PC-9 (cell line): ENCODE measurements around the gene PCMT1. TPM values are rescaled to one million over a fixed set of nuclear protein-coding genes. Genes with fewer than 3 reads are reported as not detected.

ENCODE experiments used
- BruUV-seq: library from RNA; stranded (reverse); fragments of 400-500 nt; replicated peaks from 2 replicates; lab custom pipeline; 2021; lab: Mats Ljungman, UMichigan
- CTCF ChIA-PET: fragments of 300-600 bp; sonication (Branson Sonifier 250); formaldehyde crosslinking; loops from one replicate; lab custom pipeline; 2022; ENCODE audit warnings: antibody characterized with exemption; lab: Charles Lee
- POLR2A ChIA-PET: fragments of 300-600 bp; sonication (Branson Sonifier 250); formaldehyde crosslinking; loops from one replicate; lab custom pipeline; 2022; ENCODE audit warnings: antibody characterized with exemption; ENCODE audit not compliant: unreplicated experiment; lab: Charles Lee
- DNase-seq, 2 experiments: peaks; one replicate each; pipeline versions ENCODE4 v3.0.0 to v3.0.0-alpha.2; 2015 to 2022; ENCODE audit warnings: mixed read lengths in 1 of 2
- H2AFZ ChIP-seq: fragments of 200-600 bp; sonication (generic); 2 replicates; pipeline ENCODE4 v1.8.1; 2017; ENCODE audit warnings: antibody characterized with exemption
- H3F3A ChIP-seq: fragments of 200-600 bp; sonication (generic); 2 replicates; pipeline ENCODE4 v1.8.1; 2017; ENCODE audit warnings: antibody characterized with exemption, mild to moderate bottlenecking, low read depth; ENCODE audit not compliant: insufficient read depth
- H3K27ac ChIP-seq: fragments of 200-600 bp; sonication (generic); 2 replicates; pipeline ENCODE4 v1.6.1; 2016; ENCODE audit warnings: mixed run types
- H3K27me3 ChIP-seq: fragments of 200-600 bp; sonication (generic); 2 replicates; pipeline ENCODE4 v1.6.1; 2016; ENCODE audit warnings: low read depth, mixed run types; ENCODE audit not compliant: insufficient read depth
- H3K36me3 ChIP-seq: fragments of 200-600 bp; sonication (generic); 2 replicates; pipeline ENCODE4 v1.6.1; 2016; ENCODE audit warnings: low read depth, mixed run types
- H3K4me1 ChIP-seq: fragments of 200-600 bp; sonication (generic); replicated peaks from 2 replicates; pipeline ENCODE4 v1.6.1; 2016; ENCODE audit warnings: mixed run types; ENCODE audit not compliant: insufficient read depth
- H3K4me2 ChIP-seq: fragments of 200-600 bp; sonication (generic); 2 replicates; pipeline ENCODE4 v1.6.1; 2017; ENCODE audit warnings: mixed run types
- H3K4me3 ChIP-seq: fragments of 200-600 bp; sonication (generic); 2 replicates; pipeline ENCODE4 v1.6.1; 2016; ENCODE audit warnings: mixed run types
- H3K79me2 ChIP-seq: fragments of 200-600 bp; sonication (generic); 2 replicates; pipeline ENCODE4 v1.6.1; 2017; ENCODE audit warnings: low read depth, mixed run types
- H3K9me2 ChIP-seq: fragments of 200-600 bp; sonication (generic); 2 replicates; pipeline ENCODE4 v1.8.1; 2017; ENCODE audit warnings: mild to moderate bottlenecking; ENCODE audit not compliant: insufficient read depth
- H3K9me3 ChIP-seq: fragments of 200-600 bp; sonication (generic); 2 replicates; pipeline ENCODE4 v1.8.1; 2016; ENCODE audit warnings: low read depth; ENCODE audit not compliant: insufficient read depth
- H4K20me1 ChIP-seq: fragments of 200-600 bp; sonication (generic); 2 replicates; pipeline ENCODE4 v1.8.1; 2017; ENCODE audit not compliant: insufficient read depth
- EZH2 ChIP-seq: fragments of 200-600 bp; sonication (generic); IDR thresholded peaks from 2 replicates; pipeline ENCODE4 v1.8.0; 2017; ENCODE audit warnings: antibody characterized with exemption, low read depth
- intact Hi-C: fragments of 100-400 bp; cut with micrococcal nuclease; formaldehyde crosslinking; loops from one replicate; pipeline ENCODE4 v1.10.0; 2022; ENCODE audit not compliant: unreplicated experiment
- total RNA-seq: library from RNA; stranded (reverse); gene quantifications from 2 replicates; pipeline ENCODE4 v1.2.3, GENCODE V29; 2021
- TF ChIP-seq, protein P1 (sequence below): fragments of 200-600 bp; sonication (generic); conservative IDR thresholded peaks from 2 replicates; pipeline ENCODE4 v1.6.1; 2017; ENCODE audit warnings: mixed run types, antibody characterized with exemption, mild to moderate bottlenecking, moderate library complexity

Gene PCMT1
- total RNA-seq, 1 experiment from 2014 or later, result 50.5 TPM

DNA sequence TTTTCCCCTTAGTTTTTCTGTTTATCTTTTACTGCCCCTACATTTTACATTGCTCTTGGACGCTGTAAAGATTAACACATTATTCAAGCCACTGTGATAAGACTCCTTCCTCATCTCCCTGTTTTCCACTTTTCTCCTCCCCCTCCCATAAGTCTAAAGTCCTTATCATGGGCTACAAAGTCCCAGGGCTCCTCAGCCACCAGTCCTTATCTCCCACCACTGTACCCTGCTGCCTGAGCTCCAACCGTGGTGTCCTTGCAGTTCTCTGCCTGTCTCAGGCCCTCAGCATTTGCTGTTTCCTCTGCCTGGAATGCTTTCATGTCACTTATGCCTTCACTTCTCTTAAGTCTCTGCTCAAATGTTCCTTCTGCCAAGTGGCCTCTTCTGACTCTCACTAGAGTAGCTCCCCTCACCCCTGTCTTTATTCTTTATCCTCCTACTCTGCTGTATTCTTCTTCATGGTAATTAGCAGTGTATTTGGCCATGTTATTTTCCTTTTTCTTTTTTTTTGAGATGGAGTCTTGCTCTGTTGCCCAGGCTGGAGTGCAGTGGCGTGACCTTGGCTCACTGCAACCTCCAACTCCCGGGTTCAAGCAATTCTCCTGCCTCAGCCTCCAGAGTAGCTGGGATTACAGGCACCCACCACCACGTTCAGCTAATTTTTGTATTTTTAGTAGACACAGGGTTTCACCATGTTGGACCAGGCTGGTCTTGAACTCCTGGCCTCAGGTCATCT, 20.9 kb upstream of the PCMT1 start:
- H3K4me2 ChIP-seq, result no peak overlapping the region
- no peaks in the 10 kb centered on the region for H3K27me3 ChIP-seq
- DNase-seq, result no peak
- no peaks in the 10 kb centered on the region for H3K9me2 ChIP-seq
- H3K79me2 ChIP-seq, result no peaks in the 10 kb centered on the region
- no peak overlapping the region for H3K4me3 ChIP-seq
- no peak overlapping the region for H2AFZ ChIP-seq
- H4K20me1 ChIP-seq, result no peaks in the 10 kb centered on the region
- intact Hi-C loops, result no loop called here
- ChIA-PET POLR2A (no interaction called here), CTCF (no interaction called here)
- H3K27ac ChIP-seq, result no peak overlapping the region
- no TSS peak for BruUV-seq
- no peaks in the 10 kb centered on the region; the same call in 1 of the 2 replicates for H3F3A ChIP-seq
- no peaks in the 10 kb centered on the region for H3K9me3 ChIP-seq
- no peaks in the 10 kb centered on the region for H3K4me1 ChIP-seq
- TF ChIP-seq, protein P1, sequence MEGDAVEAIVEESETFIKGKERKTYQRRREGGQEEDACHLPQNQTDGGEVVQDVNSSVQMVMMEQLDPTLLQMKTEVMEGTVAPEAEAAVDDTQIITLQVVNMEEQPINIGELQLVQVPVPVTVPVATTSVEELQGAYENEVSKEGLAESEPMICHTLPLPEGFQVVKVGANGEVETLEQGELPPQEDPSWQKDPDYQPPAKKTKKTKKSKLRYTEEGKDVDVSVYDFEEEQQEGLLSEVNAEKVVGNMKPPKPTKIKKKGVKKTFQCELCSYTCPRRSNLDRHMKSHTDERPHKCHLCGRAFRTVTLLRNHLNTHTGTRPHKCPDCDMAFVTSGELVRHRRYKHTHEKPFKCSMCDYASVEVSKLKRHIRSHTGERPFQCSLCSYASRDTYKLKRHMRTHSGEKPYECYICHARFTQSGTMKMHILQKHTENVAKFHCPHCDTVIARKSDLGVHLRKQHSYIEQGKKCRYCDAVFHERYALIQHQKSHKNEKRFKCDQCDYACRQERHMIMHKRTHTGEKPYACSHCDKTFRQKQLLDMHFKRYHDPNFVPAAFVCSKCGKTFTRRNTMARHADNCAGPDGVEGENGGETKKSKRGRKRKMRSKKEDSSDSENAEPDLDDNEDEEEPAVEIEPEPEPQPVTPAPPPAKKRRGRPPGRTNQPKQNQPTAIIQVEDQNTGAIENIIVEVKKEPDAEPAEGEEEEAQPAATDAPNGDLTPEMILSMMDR, result no peak
- TF ChIP-seq EZH2, result no peak
- peaks cover 7% of the 10 kb centered on the region; the same call in 1 of the 2 replicates for H3K36me3 ChIP-seq

DNA sequence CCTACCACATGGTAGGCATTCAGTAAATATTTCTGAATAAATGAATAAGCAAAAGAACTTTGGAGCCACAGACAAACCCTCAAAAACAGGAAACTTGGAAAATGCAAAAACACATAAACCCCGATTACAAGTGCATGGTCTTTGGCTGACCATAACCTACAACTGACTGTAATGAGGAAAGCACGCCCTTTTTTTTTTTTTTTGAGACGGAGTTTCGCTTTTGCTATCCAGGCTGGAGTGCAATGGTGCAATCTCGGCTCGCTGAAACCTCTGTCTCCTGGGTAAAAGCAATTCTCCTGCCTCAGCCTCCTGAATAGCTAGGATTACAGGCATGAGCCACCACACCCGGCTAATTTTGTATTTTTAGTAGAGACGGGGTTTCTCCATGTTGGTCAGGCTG, 19.7 kb upstream of the PCMT1 start:
- H3K9me2 ChIP-seq, result no peaks in the 10 kb centered on the region
- intact Hi-C loops, result no loop called here
- H3K27me3 ChIP-seq, result no peaks in the 10 kb centered on the region
- H4K20me1 ChIP-seq, result no peaks in the 10 kb centered on the region
- no peaks in the 10 kb centered on the region for H3K9me3 ChIP-seq
- H3K4me2 ChIP-seq, result no peak overlapping the region
- H3K27ac ChIP-seq, result no peak overlapping the region
- POLR2A ChIA-PET, result no interaction called here
- TF ChIP-seq EZH2, result no peak
- TF ChIP-seq, protein P1, result no peak
- no peak overlapping the region for H2AFZ ChIP-seq
- BruUV-seq, result no TSS peak
- no peak for DNase-seq
- peaks cover 7% of the 10 kb centered on the region; the same call in 1 of the 2 replicates for H3K36me3 ChIP-seq
- no peaks in the 10 kb centered on the region for H3K79me2 ChIP-seq
- no peaks in the 10 kb centered on the region for H3K4me1 ChIP-seq
- CTCF ChIA-PET, result no interaction called here
- no peaks in the 10 kb centered on the region; the same call in 1 of the 2 replicates for H3F3A ChIP-seq
- no peak overlapping the region for H3K4me3 ChIP-seq

DNA sequence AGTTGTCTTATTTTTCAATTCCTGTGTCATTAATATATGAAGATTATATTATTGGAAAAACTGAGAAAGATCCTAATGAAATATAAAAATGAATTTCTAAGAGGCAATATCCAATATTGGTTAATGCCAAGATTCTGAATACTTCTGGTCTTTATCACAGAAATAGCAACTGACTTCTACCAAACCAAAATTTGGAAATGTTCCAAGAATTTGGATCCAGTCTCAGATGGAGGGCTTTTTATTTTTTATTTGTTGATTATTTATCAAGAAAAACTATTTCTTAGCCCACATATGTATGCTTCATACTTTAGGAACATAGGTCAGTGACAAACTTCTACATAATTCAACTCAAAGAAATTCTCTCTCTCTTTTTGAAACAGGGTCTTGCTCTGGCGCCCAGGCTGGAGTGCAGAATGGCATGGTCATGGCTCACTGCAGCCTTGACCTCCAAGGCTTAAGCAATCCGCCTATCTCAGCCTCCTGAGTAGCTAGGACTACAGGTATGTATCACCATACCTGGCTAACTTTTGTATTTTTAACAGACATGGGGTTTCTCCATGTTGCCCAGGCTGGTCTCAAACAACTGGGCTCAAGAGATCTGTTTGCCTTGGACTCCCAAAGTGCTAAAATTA, 16.3 kb upstream of the PCMT1 start:
- H3K27ac ChIP-seq, result no peak overlapping the region
- no peaks in the 10 kb centered on the region for H3K27me3 ChIP-seq
- no peak for DNase-seq
- ChIA-PET POLR2A (no interaction called here), CTCF (interaction anchor here (0.7 kb wide), 1 partner anchor 22 kb away, joined by 3 read pairs; no protein-coding TSS in a partner anchor)
- BruUV-seq, result no TSS peak
- H3K9me3 ChIP-seq, result no peaks in the 10 kb centered on the region
- no peaks in the 10 kb centered on the region for H3F3A ChIP-seq
- H4K20me1 ChIP-seq, result no peaks in the 10 kb centered on the region
- intact Hi-C loops, result no loop called here
- no peaks in the 10 kb centered on the region for H3K9me2 ChIP-seq
- H2AFZ ChIP-seq, result no peak overlapping the region
- H3K4me3 ChIP-seq, result no peak overlapping the region
- no peaks in the 10 kb centered on the region for H3K4me1 ChIP-seq
- H3K79me2 ChIP-seq, result no peaks in the 10 kb centered on the region
- no peak overlapping the region for H3K4me2 ChIP-seq
- peaks cover 4% of the 10 kb centered on the region; the same call in 1 of the 2 replicates for H3K36me3 ChIP-seq
- TF ChIP-seq, protein P1, result no peak
- TF ChIP-seq EZH2, result no peak
